Mammary epithelial cell (primary cell): ENCODE results near the gene LURAP1L.

Experiments used
- EZH2 ChIP-seq: IDR thresholded peaks from 2 replicates; pipeline ENCODE4 v1.6.1; 2012; ENCODE audit warnings: low read length, inconsistent platforms, borderline replicate concordance
- TF ChIP-seq, protein P1 (sequence below), 2 donors: IDR thresholded peaks in 1 of 2; conservative IDR thresholded peaks in 1 of 2; 2 replicates each; pipeline ENCODE4 v1.5.1; 2011 to 2012; ENCODE audit warnings: inconsistent platforms in 2 of 2, low read length in 2 of 2, mild to moderate bottlenecking in 2 of 2, control low read depth in 1 of 2, low read depth in 1 of 2; ENCODE audit not compliant: insufficient read depth in 1 of 2; ENCODE audit errors: extremely low read depth in 1 of 2

DNA sequence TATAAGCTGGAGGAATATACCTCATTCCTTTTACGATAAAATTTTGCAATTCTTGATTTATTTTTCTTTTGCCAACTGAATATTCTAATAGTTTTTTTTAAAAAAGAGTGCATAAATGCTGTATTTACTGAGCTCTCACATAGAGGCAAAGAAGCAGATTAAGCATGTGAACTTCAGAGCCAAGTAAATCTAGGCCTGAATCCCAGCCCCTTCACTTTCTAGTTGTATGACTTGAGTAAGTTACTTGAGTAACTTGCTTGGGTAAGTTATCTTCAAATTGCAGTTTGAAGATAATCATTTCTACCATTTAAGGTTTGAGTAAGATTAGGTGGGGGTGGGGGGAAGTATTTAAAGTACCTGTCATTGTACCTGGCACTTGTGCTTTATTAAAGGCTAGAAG is 21.8 kb downstream of the LURAP1L start:
- TF ChIP-seq, protein P1, sequence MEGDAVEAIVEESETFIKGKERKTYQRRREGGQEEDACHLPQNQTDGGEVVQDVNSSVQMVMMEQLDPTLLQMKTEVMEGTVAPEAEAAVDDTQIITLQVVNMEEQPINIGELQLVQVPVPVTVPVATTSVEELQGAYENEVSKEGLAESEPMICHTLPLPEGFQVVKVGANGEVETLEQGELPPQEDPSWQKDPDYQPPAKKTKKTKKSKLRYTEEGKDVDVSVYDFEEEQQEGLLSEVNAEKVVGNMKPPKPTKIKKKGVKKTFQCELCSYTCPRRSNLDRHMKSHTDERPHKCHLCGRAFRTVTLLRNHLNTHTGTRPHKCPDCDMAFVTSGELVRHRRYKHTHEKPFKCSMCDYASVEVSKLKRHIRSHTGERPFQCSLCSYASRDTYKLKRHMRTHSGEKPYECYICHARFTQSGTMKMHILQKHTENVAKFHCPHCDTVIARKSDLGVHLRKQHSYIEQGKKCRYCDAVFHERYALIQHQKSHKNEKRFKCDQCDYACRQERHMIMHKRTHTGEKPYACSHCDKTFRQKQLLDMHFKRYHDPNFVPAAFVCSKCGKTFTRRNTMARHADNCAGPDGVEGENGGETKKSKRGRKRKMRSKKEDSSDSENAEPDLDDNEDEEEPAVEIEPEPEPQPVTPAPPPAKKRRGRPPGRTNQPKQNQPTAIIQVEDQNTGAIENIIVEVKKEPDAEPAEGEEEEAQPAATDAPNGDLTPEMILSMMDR (conservative IDR thresholded peaks at IDR 0.05 in 1 of 2, IDR thresholded peaks at IDR 0.05 in 1 of 2; ENCODE audit: extremely low read depth in 1 of 2, insufficient read depth in 1 of 2, low read depth in 1 of 2, low read length in 2 of 2) = no peak
- TF ChIP-seq EZH2 = no peak
